ENCODE data around the gene ITSN1.

DNA sequence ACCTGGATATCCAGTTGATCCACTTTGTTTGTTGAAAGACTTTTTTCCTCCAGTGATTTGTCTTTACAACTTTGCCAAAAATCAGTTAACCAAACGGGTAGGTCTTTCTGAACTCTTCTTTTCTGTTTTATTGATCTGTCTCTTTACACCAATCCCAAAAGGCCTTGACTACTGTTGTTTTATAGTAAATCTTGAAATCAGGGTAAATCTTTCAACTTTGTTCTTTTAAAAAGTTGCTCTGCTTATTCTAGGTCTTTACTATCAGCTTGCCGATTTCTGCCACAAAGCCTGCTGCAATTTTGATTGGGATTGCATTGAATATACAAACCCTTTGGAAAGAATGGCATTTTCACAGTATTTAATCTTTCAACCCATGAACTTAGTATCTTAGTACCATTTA lies 66.6 kb downstream of the ITSN1 start:
- TF ChIP-seq, protein P1, sequence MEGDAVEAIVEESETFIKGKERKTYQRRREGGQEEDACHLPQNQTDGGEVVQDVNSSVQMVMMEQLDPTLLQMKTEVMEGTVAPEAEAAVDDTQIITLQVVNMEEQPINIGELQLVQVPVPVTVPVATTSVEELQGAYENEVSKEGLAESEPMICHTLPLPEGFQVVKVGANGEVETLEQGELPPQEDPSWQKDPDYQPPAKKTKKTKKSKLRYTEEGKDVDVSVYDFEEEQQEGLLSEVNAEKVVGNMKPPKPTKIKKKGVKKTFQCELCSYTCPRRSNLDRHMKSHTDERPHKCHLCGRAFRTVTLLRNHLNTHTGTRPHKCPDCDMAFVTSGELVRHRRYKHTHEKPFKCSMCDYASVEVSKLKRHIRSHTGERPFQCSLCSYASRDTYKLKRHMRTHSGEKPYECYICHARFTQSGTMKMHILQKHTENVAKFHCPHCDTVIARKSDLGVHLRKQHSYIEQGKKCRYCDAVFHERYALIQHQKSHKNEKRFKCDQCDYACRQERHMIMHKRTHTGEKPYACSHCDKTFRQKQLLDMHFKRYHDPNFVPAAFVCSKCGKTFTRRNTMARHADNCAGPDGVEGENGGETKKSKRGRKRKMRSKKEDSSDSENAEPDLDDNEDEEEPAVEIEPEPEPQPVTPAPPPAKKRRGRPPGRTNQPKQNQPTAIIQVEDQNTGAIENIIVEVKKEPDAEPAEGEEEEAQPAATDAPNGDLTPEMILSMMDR (IDR thresholded peaks at IDR 0.05) = no peak
- TF ChIP-seq POLR2A (IDR thresholded peaks at IDR 0.05) = no peak
- TF ChIP-seq EP300 (IDR thresholded peaks at IDR 0.05) = no peak

Data from tibial nerve (tissue), 4 donors.